HCT116 (cell line): Measurements from ENCODE around the gene ASS1. TPM values are rescaled to one million over a fixed set of nuclear protein-coding genes. Genes with fewer than 3 reads are reported as not detected.

Source experiments
- ATAC-seq: fragments of 200-7000 bp; cut with Tn5 transposase; 2 replicates; pipeline ENCODE4 v1.9.1; 2020; ENCODE audit warnings: mild to moderate bottlenecking, moderate library complexity
- BruUV-seq: library from RNA; stranded (reverse); fragments of 400-500 nt; replicated peaks from 2 replicates; lab custom pipeline; 2021; lab: Mats Ljungman, UMichigan
- CTCF ChIA-PET: fragments of 300-600 bp; sonication (Branson Sonifier 250); formaldehyde crosslinking; loops from one replicate; lab custom pipeline; 2021; ENCODE audit warnings: antibody characterized with exemption; lab: Charles Lee
- POLR2A ChIA-PET: fragments of 300-600, 350-600 bp; sonication (Branson Sonifier 250); formaldehyde crosslinking; loops from one replicate; lab custom pipeline; 2021; ENCODE audit warnings: antibody characterized with exemption; lab: Charles Lee
- RAD21 ChIA-PET, 2 experiments: fragments of 300-600 bp; sonication (Branson Sonifier 250); formaldehyde crosslinking; loops; one replicate each; lab custom pipeline; 2023; ENCODE audit warnings: low total read pairs in 2 of 2; ENCODE audit not compliant: uncharacterized antibody in 2 of 2, unreplicated experiment in 2 of 2, low non-redundant PET in 1 of 2; lab: Charles Lee
- DNase-seq: peaks from one replicate; pipeline ENCODE4 v3.0.0-alpha.2; 2010; ENCODE audit warnings: low read depth, low spot score
- H2AFZ ChIP-seq: fragments of 200-600 bp; shearing (Covaris generic), sonication (generic); 2 replicates; pipeline ENCODE4 v1.6.1; 2017; ENCODE audit warnings: low read depth, mixed run types, mixed read lengths, antibody characterized with exemption, low read length; ENCODE audit not compliant: poor library complexity, severe bottlenecking
- H3K27ac ChIP-seq: 2 replicates; pipeline ENCODE4 v1.5.1; 2012; ENCODE audit warnings: low read depth, low read length
- H3K27me3 ChIP-seq: fragments of 200-600 bp; sonication (generic); 2 replicates; pipeline ENCODE4 v1.6.1; 2016; ENCODE audit warnings: mixed run types, low read length, mixed read lengths; ENCODE audit not compliant: insufficient read depth
- H3K36me3 ChIP-seq, 2 experiments: fragments of 200-500 bp in 1 of 2; fragments of 200-600 bp in 1 of 2; sonication (Bioruptor generic) in 1 of 2; sonication (generic) in 1 of 2; 2 replicates each; pipeline versions ENCODE4 v1.5.1 to v1.6.1; 2014 to 2016; ENCODE audit warnings: low read length in 2 of 2, inconsistent platforms in 1 of 2, mixed read lengths in 1 of 2, mixed run types in 1 of 2; ENCODE audit not compliant: insufficient read depth in 2 of 2, control insufficient read depth in 1 of 2
- H3K4me1 ChIP-seq, 2 experiments: fragments of 200-600 bp in 1 of 2; sonication (generic) in 1 of 2; 2 replicates each; pipeline versions ENCODE4 v1.5.1 to v1.6.1; 2012 to 2017; ENCODE audit warnings: low read length in 2 of 2, inconsistent platforms in 1 of 2, mild to moderate bottlenecking in 1 of 2, mixed read lengths in 1 of 2, mixed run types in 1 of 2, moderate library complexity in 1 of 2; ENCODE audit not compliant: insufficient read depth in 2 of 2, control insufficient read depth in 1 of 2
- H3K4me2 ChIP-seq: fragments of 200-600 bp; sonication (generic); 2 replicates; pipeline ENCODE4 v1.6.1; 2017; ENCODE audit warnings: mixed run types, low read length, mixed read lengths
- H3K4me3 ChIP-seq, 2 experiments: fragments of 200-600 bp in 1 of 2; sonication (generic) in 1 of 2; replicated peaks in 1 of 2; 2 replicates each; pipeline ENCODE4 v1.5.1; 2011 to 2016; ENCODE audit warnings: low read length in 2 of 2, control low read depth in 1 of 2, low read depth in 1 of 2, mild to moderate bottlenecking in 1 of 2, mixed read lengths in 1 of 2, mixed run types in 1 of 2
- H3K79me2 ChIP-seq: fragments of 200-600 bp; sonication (generic); 2 replicates; pipeline ENCODE4 v1.6.1; 2017; ENCODE audit warnings: mild to moderate bottlenecking, mixed run types, low read length, moderate library complexity, mixed read lengths; ENCODE audit not compliant: insufficient read depth
- H3K9ac ChIP-seq: fragments of 200-600 bp; sonication (generic); 2 replicates; pipeline ENCODE4 v1.6.1; 2016; ENCODE audit warnings: low read length, mixed read lengths
- H3K9me2 ChIP-seq: fragments of 200-600 bp; sonication (generic), shearing (Covaris generic); 2 replicates; pipeline ENCODE4 v1.6.1; 2017; ENCODE audit warnings: mixed run types, mild to moderate bottlenecking, moderate library complexity; ENCODE audit not compliant: insufficient read depth
- H3K9me3 ChIP-seq, 2 experiments: fragments of 200-500 bp in 1 of 2; fragments of 200-600 bp in 1 of 2; sonication (Bioruptor generic) in 1 of 2; sonication (generic) in 1 of 2; 2 replicates each; pipeline ENCODE4 v1.6.1; 2014 to 2017; ENCODE audit warnings: low read length in 2 of 2, mixed read lengths in 2 of 2, inconsistent platforms in 1 of 2, low read depth in 1 of 2, mild to moderate bottlenecking in 1 of 2, mixed run types in 1 of 2, moderate library complexity in 1 of 2; ENCODE audit not compliant: control insufficient read depth in 1 of 2, insufficient read depth in 1 of 2
- H4K20me1 ChIP-seq: fragments of 200-600 bp; sonication (generic), shearing (Covaris generic); 2 replicates; pipeline ENCODE4 v1.6.1; 2017; ENCODE audit warnings: mixed run types, mild to moderate bottlenecking, moderate library complexity; ENCODE audit not compliant: insufficient read depth
- CBX3 ChIP-seq: IDR thresholded peaks from 2 replicates; pipeline ENCODE4 v1.6.1; 2012; ENCODE audit warnings: low read depth
- CTCF ChIP-seq, 3 experiments: fragments of 200-600 bp in 1 of 3; sonication (generic) in 1 of 3; IDR thresholded peaks in 2 of 3; conservative IDR thresholded peaks in 1 of 3; 2 replicates each; pipeline ENCODE4 v1.5.1; 2012 to 2017; ENCODE audit warnings: low read depth in 2 of 3, low read length in 2 of 3, antibody characterized with exemption in 1 of 3, borderline replicate concordance in 1 of 3, control low read depth in 1 of 3, mild to moderate bottlenecking in 1 of 3, mixed read lengths in 1 of 3, mixed run types in 1 of 3, moderate library complexity in 1 of 3; ENCODE audit not compliant: insufficient read depth in 1 of 3
- EGR1 ChIP-seq: IDR thresholded peaks from 2 replicates; pipeline ENCODE4 v1.6.1; 2012; ENCODE audit warnings: low read depth
- ELF1 ChIP-seq: IDR thresholded peaks from 2 replicates; pipeline ENCODE4 v1.6.1; 2012; ENCODE audit warnings: low read depth, borderline replicate concordance
- EZH2 ChIP-seq: fragments of 200-600 bp; sonication (generic); IDR thresholded peaks from 2 replicates; pipeline ENCODE4 v1.6.1; 2017; ENCODE audit warnings: antibody characterized with exemption, mixed run types
- EZH2phosphoT487 ChIP-seq: fragments of 200-600 bp; IDR thresholded peaks from 2 replicates; pipeline ENCODE4 v1.6.1; 2018; ENCODE audit warnings: antibody characterized with exemption, borderline replicate concordance
- FOSL1 ChIP-seq: IDR thresholded peaks from 2 replicates; pipeline ENCODE4 v1.6.1; 2012; ENCODE audit warnings: low read depth
- POLR2A ChIP-seq: IDR thresholded peaks from 2 replicates; pipeline ENCODE4 v1.7.0; 2011; ENCODE audit warnings: borderline replicate concordance; ENCODE audit not compliant: insufficient read depth, insufficient read length; ENCODE audit errors: extremely low read depth
- POLR2AphosphoS5 ChIP-seq: IDR thresholded peaks from 2 replicates; pipeline ENCODE4 v1.6.1; 2011; ENCODE audit warnings: mild to moderate bottlenecking, low read depth, low read length, moderate library complexity
- RAD21 ChIP-seq: IDR thresholded peaks from 2 replicates; pipeline ENCODE4 v1.6.1; 2012; ENCODE audit warnings: low read depth, mild to moderate bottlenecking
- REST ChIP-seq: IDR thresholded peaks from 2 replicates; pipeline ENCODE4 v1.6.1; 2012; ENCODE audit warnings: low read depth
- SIN3A ChIP-seq: IDR thresholded peaks from 2 replicates; pipeline ENCODE4 v1.6.1; 2012; ENCODE audit warnings: low read depth
- SP1 ChIP-seq: IDR thresholded peaks from 2 replicates; pipeline ENCODE4 v1.6.1; 2012; ENCODE audit warnings: low read depth
- SRF ChIP-seq: IDR thresholded peaks from 2 replicates; pipeline ENCODE4 v1.6.1; 2012; ENCODE audit warnings: low read depth
- TCF7L2 ChIP-seq: IDR thresholded peaks from 2 replicates; pipeline ENCODE4 v1.7.0; 2011; ENCODE audit warnings: borderline replicate concordance, inconsistent platforms; ENCODE audit not compliant: insufficient read depth, insufficient read length; ENCODE audit errors: extremely low read depth
- YY1 ChIP-seq: IDR thresholded peaks from 2 replicates; pipeline ENCODE4 v1.6.1; 2011; ENCODE audit warnings: low read length, low read depth, moderate library complexity, mild to moderate bottlenecking; ENCODE audit not compliant: insufficient replicate concordance; ENCODE audit errors: extremely low read depth
- ZBTB33 ChIP-seq: IDR thresholded peaks from 2 replicates; pipeline ENCODE4 v1.6.1; 2011; ENCODE audit warnings: mild to moderate bottlenecking, low read length, moderate library complexity; ENCODE audit not compliant: insufficient replicate concordance; ENCODE audit errors: extremely low read depth
- ZFX ChIP-seq: fragments of 450-650 bp; IDR thresholded peaks from 2 replicates; pipeline ENCODE4 v1.6.1; 2017
- intact Hi-C: fragments of 100-400 bp; cut with micrococcal nuclease; formaldehyde crosslinking; loops from 2 replicates; pipeline ENCODE4 v1.10.0; 2022
- total RNA-seq: library from RNA; stranded (reverse); gene quantifications from one replicate; pipeline ENCODE4 v1.2.1, GENCODE V29; 2021; ENCODE audit not compliant: unreplicated experiment
- TF ChIP-seq, protein P1 (sequence below): IDR thresholded peaks from 2 replicates; pipeline ENCODE4 v1.6.1; 2012

The ASS1 gene
- total RNA-seq, 1 experiment from 2014 or later: 92.6 TPM

- Histone ChIP-seq H3K79me2 (no peaks in the 10 kb centered on the region), H3K4me3 (no peak overlapping the region), H3K9me2 (no peaks in the 10 kb centered on the region), H3K27ac (no peak overlapping the region), H3K9ac (no peak overlapping the region), H4K20me1 (no peaks in the 10 kb centered on the region), H3K9me3 (no peaks in the 10 kb centered on the region), H3K4me1 (no peaks in the 10 kb centered on the region), H3K27me3 (no peaks in the 10 kb centered on the region), H3K4me2 (no peak overlapping the region), H2AFZ (no peak overlapping the region), H3K36me3 (no peaks in the 10 kb centered on the region)
- POLR2A ChIA-PET: no interaction called here
- no peak for ATAC-seq
- DNase-seq: no peak
- RAD21 ChIA-PET: no interaction called here
- CTCF ChIA-PET: no interaction called here
- intact Hi-C loops: no loop called here
- BruUV-seq: no TSS peak
- TF ChIP-seq ZFX (no peak), POLR2A (no peak), EGR1 (no peak), CBX3 (no peak), ELF1 (no peak), EZH2 (no peak), REST (no peak), RAD21 (no peak), POLR2AphosphoS5 (no peak), YY1 (no peak), SIN3A (no peak), EZH2phosphoT487 (no peak), TCF7L2 (no peak), FOSL1 (no peak), SRF (no peak), ZBTB33 (no peak), CTCF (IDR thresholded peaks at IDR 0.05 in 2 of 3, conservative IDR thresholded peaks at IDR 0.05 in 1 of 3; ENCODE audit: borderline replicate concordance in 1 of 3, insufficient read depth in 1 of 3, low read depth in 2 of 3, low read length in 2 of 3) (no peak), SP1 (no peak)
- TF ChIP-seq, protein P1, sequence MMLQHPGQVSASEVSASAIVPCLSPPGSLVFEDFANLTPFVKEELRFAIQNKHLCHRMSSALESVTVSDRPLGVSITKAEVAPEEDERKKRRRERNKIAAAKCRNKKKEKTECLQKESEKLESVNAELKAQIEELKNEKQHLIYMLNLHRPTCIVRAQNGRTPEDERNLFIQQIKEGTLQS: no peak
Measured at GRCh38 chr9:130470950-130471349, 26.2 kb downstream of the ASS1 start.
